Stimulated activated CD8-positive, alpha-beta memory T cell treated with anti-CD3 and anti-CD28 coated beads, Interleukin-15, amount 100 ng/mL, for 1 hour (primary cell): ENCODE results near the gene SLC26A5.
"Not testable (repeated sequence)": the region's sequence is repeated elsewhere in the genome, so short reads cannot be mapped to it uniquely, and the experiment has no call there.

Source experiments
- DNase-seq: peaks from one replicate; pipeline ENCODE4 v3.0.0-alpha.2; 2020; ENCODE audit warnings: low read depth

The SLC26A5 gene

GRCh38 chr7:103405789-103406613 is 40.0 kb downstream of the SLC26A5 start:
- DNase-seq, result not testable (repeated sequence)

GRCh38 chr7:103399687-103400086 is 46.3 kb downstream of the SLC26A5 start:
- DNase-seq, result not testable (repeated sequence)

- DNase-seq, result no peak
These were observed 47.4 kb downstream of the SLC26A5 start for GRCh38 chr7:103398483-103399127.

GRCh38 chr7:103396471-103396870 is 49.5 kb downstream of the SLC26A5 start:
- no peak for DNase-seq

GRCh38 chr7:103395071-103395470 is 50.9 kb downstream of the SLC26A5 start:
- no peak for DNase-seq

GRCh38 chr7:103394566-103394965 is 51.4 kb downstream of the SLC26A5 start:
- no peak for DNase-seq

- no peak for DNase-seq
These were observed 54.0 kb downstream of the SLC26A5 start for GRCh38 chr7:103391976-103392375.

- DNase-seq, result no peak
These were observed 54.9 kb downstream of the SLC26A5 start for GRCh38 chr7:103391150-103391549.

- DNase-seq, result no peak
These were observed 56.7 kb downstream of the SLC26A5 start for GRCh38 chr7:103389263-103389662.

- DNase-seq, result no peak
These were observed 57.4 kb downstream of the SLC26A5 start for GRCh38 chr7:103388469-103389140.

GRCh38 chr7:103387242-103387641 is 58.8 kb downstream of the SLC26A5 start:
- no peak for DNase-seq

GRCh38 chr7:103382032-103382402 is 64.0 kb downstream of the SLC26A5 start:
- DNase-seq, result no peak

GRCh38 chr7:103381280-103382031 is 64.6 kb downstream of the SLC26A5 start:
- DNase-seq, result no peak

GRCh38 chr7:103380395-103381191 is 65.4 kb downstream of the SLC26A5 start:
- DNase-seq, result no peak

- DNase-seq, result no peak
These were observed 66.6 kb downstream of the SLC26A5 start for GRCh38 chr7:103379270-103379975.

GRCh38 chr7:103373866-103374643 is 72.0 kb downstream of the SLC26A5 start:
- DNase-seq, result no peak

GRCh38 chr7:103369432-103369831 is 76.6 kb downstream of the SLC26A5 start:
- DNase-seq, result no peak

- DNase-seq, result no peak
These were observed 96.2 kb downstream of the SLC26A5 start for GRCh38 chr7:103349805-103350204.

GRCh38 chr7:103348959-103349358 is 97.0 kb downstream of the SLC26A5 start:
- no peak for DNase-seq

- DNase-seq, result no peak
These were observed 97.6 kb downstream of the SLC26A5 start for GRCh38 chr7:103348452-103348851.
